Measurements from ENCODE around the gene NCLN. TPM values are rescaled to one million over a fixed set of nuclear protein-coding genes. Genes with fewer than 3 reads are reported as not detected.
"Not testable (repeated sequence)": the region's sequence is repeated elsewhere in the genome, so short reads cannot be mapped to it uniquely, and the experiment has no call there.

Gene NCLN
- total RNA-seq, 4 donors from 2014 or later = 27.3 to 59.6 (median 40.8) TPM

DNA sequence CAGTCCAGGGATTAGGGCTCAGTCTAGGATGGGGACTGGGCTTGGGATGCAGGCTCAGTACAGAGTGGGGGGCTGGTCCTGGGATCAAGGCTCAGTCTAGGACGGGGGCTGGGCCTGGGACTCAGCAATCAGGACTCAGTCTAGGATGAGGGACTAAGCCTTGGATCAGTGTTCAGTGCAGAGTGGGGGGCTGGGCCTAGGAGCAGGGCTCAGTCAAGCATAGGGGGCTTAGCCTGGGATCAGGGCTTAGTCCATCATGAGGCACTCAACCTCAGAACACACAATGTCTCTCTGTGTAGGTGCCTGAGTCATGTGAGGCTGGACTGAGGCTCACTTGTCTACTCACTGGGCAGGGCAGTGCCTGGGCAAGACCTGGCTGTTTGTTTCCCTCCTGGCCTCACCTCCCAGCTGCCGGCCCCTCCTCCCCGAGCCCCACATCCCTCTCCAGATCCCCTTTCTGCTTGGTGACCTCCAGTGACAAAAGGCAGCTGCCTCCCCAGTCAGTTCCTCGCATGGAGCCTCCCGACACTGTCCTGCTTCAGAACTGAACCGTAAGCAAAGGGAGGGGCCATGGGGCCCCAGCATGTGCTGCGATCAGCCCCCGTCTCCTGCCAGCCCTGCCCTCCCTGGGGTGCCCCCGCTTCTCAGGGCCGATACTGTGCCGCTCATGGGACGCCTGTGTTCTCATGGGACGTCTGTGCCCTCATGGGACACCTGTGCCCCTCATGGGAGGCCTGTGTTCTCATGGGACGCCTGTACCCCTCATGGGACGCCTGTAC is 13.6 kb upstream of the NCLN start:
- Histone ChIP-seq H3K9me3 (no peaks in the 10 kb centered on the region), H3K27me3 (no peaks in the 10 kb centered on the region), H3K36me3 (no peaks in the 10 kb centered on the region), H3K27ac (no peak overlapping the region), H3K4me1 (peaks cover 10 to 29% (median 13%) of the 10 kb centered on the region in 3 donors), H3K4me3 (no peak overlapping the region)
- no peak for TF ChIP-seq POLR2A (IDR thresholded peaks at IDR 0.05)
- TF ChIP-seq, protein P1, sequence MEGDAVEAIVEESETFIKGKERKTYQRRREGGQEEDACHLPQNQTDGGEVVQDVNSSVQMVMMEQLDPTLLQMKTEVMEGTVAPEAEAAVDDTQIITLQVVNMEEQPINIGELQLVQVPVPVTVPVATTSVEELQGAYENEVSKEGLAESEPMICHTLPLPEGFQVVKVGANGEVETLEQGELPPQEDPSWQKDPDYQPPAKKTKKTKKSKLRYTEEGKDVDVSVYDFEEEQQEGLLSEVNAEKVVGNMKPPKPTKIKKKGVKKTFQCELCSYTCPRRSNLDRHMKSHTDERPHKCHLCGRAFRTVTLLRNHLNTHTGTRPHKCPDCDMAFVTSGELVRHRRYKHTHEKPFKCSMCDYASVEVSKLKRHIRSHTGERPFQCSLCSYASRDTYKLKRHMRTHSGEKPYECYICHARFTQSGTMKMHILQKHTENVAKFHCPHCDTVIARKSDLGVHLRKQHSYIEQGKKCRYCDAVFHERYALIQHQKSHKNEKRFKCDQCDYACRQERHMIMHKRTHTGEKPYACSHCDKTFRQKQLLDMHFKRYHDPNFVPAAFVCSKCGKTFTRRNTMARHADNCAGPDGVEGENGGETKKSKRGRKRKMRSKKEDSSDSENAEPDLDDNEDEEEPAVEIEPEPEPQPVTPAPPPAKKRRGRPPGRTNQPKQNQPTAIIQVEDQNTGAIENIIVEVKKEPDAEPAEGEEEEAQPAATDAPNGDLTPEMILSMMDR (IDR thresholded peaks at IDR 0.05) = no peak
- intact Hi-C loops (cut with DNase I) = no loop called here
- DNase-seq = no peak
- WGBS, 2 donors = 74 to 87% methylated on average over 7 of the region's 15 CpGs

DNA sequence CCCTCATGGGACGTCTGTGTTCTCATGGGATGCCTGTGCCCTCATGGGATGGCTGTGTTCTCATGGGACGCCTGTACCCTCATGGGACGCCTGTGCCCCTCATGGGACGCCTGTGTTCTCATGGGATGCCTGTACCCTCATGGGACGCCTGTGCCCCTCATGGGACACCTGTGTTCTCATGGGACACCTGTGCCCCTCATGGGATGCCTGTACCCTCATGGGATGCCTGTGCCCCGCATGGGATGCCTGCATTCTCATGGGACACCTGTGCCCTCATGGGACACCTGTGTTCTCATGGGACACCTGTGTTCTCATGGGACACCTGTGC is 13.1 kb upstream of the NCLN start:
- H3K27ac ChIP-seq; intact Hi-C loops (cut with DNase I); H3K27me3 ChIP-seq: not testable (repeated sequence)

DNA sequence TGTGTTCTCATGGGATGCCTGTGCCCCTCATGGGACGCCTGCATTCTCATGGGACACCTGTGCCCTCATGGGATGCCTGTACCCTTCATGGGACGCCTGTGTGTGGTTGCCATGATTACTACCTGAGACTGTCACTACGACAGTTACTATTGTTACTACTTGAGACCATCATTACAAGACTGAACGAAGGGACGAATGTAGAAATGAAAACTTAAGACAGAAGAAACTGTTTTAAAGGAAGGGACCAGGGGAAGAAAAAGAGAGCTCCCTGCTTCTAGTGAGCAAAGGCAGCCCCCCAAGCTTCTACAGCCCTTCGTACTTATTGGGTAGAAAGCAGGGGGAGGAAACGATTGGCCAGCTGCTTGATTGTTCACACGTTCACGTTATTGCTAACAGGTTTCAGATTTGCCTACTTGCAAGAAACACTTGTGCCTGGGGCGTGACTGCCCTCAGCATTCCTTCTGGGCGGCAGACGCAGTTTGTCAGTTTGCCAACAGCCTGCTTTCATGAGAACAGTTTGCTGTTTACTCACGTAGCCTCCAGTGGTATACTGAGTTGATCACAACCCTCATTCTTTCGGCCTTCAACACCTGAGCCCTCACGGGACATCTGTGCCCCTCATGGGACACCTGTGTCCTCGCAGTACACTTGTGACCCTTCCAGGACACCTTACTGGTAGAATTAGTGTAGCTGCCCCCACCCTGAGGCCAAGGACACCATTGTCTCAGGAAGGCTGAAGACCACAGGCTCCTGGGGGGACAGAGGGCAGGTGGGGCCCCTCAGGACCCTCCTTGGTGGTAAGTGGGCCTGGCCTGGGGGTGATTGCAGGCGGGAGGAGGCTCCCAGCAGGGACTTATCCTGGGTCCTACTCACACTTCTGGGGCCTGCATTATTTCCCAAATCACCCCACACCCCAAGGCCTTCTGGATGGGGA is 9.7 kb upstream of the NCLN start:
- TF ChIP-seq, protein P1 (IDR thresholded peaks at IDR 0.05) = no peak
- TF ChIP-seq POLR2A (IDR thresholded peaks at IDR 0.05) = no peak
- Histone ChIP-seq H3K4me1 (peaks cover 17 to 28% (median 20%) of the 10 kb centered on the region in 3 donors), H3K27me3 (no peaks in the 10 kb centered on the region), H3K27ac (peak overlapping the region; percentile 71 to 77 (median 74)), H3K9me3 (no peaks in the 10 kb centered on the region), H3K36me3 (no peaks in the 10 kb centered on the region), H3K4me3 (no peak overlapping the region)
- intact Hi-C loops (cut with DNase I) = no loop called here
- no peak for DNase-seq
- 33 to 36% methylated on average over 10 to 13 of the region's 17 CpGs for WGBS, 2 donors

More for the DNA sequence above, 13.1 kb upstream of the NCLN start:
- H3K4me3 ChIP-seq, H3K9me3 ChIP-seq, DNase-seq, H3K36me3 ChIP-seq: not testable (repeated sequence)
- WGBS, 2 donors = 80% methylated on average over 1 of the region's 6 CpGs; no CpG with 5 or more reads in 1 of the 2 donors
- peaks cover 15 to 34% (median 17%) of the 10 kb centered on the region in 3 donors for H3K4me1 ChIP-seq

- Histone ChIP-seq H3K36me3 (no peaks in the 10 kb centered on the region), H3K27me3 (no peaks in the 10 kb centered on the region), H3K4me1 (peaks cover 17 to 20% (median 20%) of the 10 kb centered on the region in 3 donors), H3K9me3 (no peaks in the 10 kb centered on the region), H3K27ac (peak overlapping the region; percentile 71 to 77 (median 74)), H3K4me3 (no peak overlapping the region)
- WGBS, 2 donors = 75% methylated on average over 1 of the region's 11 CpGs; no CpG with 5 or more reads in 1 of the 2 donors
- no peak for DNase-seq
- TF ChIP-seq POLR2A (IDR thresholded peaks at IDR 0.05) = peak in 1 of 4 donors; percentile 32
- TF ChIP-seq, protein P1 (IDR thresholded peaks at IDR 0.05) = peak in 1 of 6 experiments; percentile 1
- intact Hi-C loops (cut with DNase I) = no loop called here
Observed at GRCh38 chr19:3176715-3177501, 8.8 kb upstream of the NCLN start.

GRCh38 chr19:3178377-3178972 is 7.3 kb upstream of the NCLN start, which contains the start of gene S1PR4:
Gene S1PR4, plus strand, starts transcription at chr19:3178769. Its CDS starts 24 bp downstream, at chr19:3178793.
- Histone ChIP-seq H3K4me3 (peak within 1 kb of the TSS; percentile 5 to 58 (median 32)), H3K27me3 (no peaks in the 10 kb centered on the region), H3K4me1 (peaks cover 17 to 20% (median 19%) of the 10 kb centered on the region in 3 donors), H3K9me3 (no peaks in the 10 kb centered on the region), H3K36me3 (no peaks in the 10 kb centered on the region), H3K27ac (peak within 1 kb of the TSS; percentile 34 to 83 (median 62))
- TF ChIP-seq, protein P1 (IDR thresholded peaks at IDR 0.05) = no peak
- peak in 1 of 4 donors; percentile 70 for TF ChIP-seq POLR2A (IDR thresholded peaks at IDR 0.05)
- intact Hi-C loops (cut with DNase I) = no loop called here
- no peak for DNase-seq
- WGBS, 2 donors = 56 to 66% methylated on average over 5 to 13 of the region's 42 CpGs
